ENCODE measurements around the gene PIK3R4. TPM values are rescaled to one million over a fixed set of nuclear protein-coding genes. Genes with fewer than 3 reads are reported as not detected.

The PIK3R4 gene
- total RNA-seq, 3 donors from 2014 or later, result 20.1 to 27.5 (median 23.6) TPM

DNA sequence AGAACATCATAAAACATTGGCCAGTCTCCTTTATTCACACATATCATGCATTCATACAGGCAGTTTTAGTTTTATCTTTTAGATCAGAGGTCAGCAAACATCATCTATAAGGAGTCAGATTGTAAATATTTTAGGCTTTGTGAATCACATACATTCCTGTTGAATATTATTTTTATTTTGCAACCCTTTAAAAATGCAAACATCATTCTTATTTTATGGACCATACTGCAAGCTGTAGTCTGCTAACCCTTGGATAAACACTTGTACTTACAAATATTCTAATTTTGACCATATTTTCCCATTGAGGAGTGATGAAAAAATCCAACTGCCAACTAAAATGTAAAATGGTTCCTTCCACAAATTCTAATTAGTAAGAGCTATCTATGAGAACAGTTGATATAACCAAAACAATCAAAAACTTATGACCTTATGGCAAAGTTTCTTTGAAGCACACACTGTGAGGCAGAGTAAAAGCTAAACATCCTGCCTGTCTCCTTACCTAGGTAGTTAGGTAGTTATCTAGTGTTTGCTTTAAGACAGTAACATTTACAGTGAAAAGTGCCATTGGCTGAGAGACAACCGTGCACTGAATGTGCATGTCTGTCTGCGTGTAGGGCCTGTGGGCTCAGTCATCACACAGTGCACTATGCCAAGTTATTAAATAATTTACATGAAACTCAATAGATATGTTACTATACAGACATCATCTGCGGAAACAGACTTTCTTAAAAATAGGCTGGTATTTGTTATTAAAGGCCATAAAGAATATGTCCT is 57.7 kb downstream of the PIK3R4 start:
- intact Hi-C loops (cut with DNase I, micrococcal nuclease), result no loop called here
- TF ChIP-seq, protein P1, sequence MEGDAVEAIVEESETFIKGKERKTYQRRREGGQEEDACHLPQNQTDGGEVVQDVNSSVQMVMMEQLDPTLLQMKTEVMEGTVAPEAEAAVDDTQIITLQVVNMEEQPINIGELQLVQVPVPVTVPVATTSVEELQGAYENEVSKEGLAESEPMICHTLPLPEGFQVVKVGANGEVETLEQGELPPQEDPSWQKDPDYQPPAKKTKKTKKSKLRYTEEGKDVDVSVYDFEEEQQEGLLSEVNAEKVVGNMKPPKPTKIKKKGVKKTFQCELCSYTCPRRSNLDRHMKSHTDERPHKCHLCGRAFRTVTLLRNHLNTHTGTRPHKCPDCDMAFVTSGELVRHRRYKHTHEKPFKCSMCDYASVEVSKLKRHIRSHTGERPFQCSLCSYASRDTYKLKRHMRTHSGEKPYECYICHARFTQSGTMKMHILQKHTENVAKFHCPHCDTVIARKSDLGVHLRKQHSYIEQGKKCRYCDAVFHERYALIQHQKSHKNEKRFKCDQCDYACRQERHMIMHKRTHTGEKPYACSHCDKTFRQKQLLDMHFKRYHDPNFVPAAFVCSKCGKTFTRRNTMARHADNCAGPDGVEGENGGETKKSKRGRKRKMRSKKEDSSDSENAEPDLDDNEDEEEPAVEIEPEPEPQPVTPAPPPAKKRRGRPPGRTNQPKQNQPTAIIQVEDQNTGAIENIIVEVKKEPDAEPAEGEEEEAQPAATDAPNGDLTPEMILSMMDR (IDR thresholded peaks at IDR 0.05), result no peak
- peaks cover 3% of the 10 kb centered on the region for H3K36me3 ChIP-seq (ENCODE audit: low read depth)
- no peak overlapping the region for H3K4me3 ChIP-seq
- no peak for DNase-seq
- no peak for ATAC-seq
- no peaks in the 10 kb centered on the region for H3K4me1 ChIP-seq (ENCODE audit: low read depth)
- H3K9me3 ChIP-seq, result no peaks in the 10 kb centered on the region

DNA sequence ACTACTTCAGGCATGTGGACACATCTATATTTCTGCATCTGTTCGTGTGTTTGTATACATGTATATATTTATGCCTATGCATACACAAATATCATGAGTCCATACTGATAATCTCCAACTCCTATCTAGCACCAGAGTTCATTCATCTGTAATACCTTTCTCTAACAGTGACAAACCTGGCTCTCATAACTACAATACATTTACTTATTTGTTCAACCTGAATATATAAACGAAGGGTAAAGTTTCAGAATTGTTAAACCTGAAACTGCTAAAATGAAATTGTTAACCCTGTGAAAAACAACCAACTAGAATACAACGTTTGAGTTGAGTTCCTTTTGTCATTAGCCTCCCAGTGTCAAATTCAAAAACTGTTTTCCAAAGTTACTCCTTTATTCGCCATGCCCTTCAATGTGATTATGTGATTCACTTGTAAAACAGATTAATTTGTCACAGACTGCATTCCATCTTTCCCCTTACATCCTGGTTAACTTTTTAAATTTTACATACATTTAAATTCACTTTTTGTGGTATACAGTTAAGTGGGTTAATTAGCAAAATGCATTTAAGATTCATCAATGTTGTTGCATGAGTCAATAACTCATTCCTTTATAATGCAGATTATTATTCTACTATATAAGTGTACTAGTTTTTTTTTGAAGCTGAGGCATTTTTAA is 58.5 kb downstream of the PIK3R4 start:
- intact Hi-C loops (cut with DNase I, micrococcal nuclease), result no loop called here
- Histone ChIP-seq H3K36me3 (ENCODE audit: low read depth) (peaks cover 7% of the 10 kb centered on the region), H3K9me3 (no peaks in the 10 kb centered on the region), H3K4me1 (ENCODE audit: low read depth) (no peaks in the 10 kb centered on the region), H3K4me3 (no peak overlapping the region)
- DNase-seq, result no peak
- TF ChIP-seq, protein P1 (IDR thresholded peaks at IDR 0.05), result no peak
- no peak for ATAC-seq

DNA sequence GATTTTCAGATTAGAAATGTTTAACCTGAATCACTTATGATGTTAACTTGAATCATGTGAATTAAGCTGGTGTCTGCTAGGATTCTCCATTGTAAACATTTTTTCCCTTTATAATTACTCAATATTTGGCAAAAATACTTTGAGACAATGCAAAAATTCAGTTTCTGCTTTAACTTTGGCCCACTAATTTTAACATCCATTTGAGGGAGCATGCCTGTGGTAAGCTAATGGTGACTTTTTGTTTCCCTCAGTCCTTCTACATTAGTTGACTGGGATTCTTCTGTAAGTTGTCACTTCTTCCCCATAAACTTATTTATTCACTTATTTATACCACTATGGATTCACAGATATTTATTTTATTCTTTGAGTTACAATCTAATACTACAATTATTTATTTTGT is 59.3 kb downstream of the PIK3R4 start:
- TF ChIP-seq, protein P1 (IDR thresholded peaks at IDR 0.05), result no peak
- no peaks in the 10 kb centered on the region for H3K9me3 ChIP-seq
- no peak for ATAC-seq
- DNase-seq, result no peak
- H3K4me3 ChIP-seq, result no peak overlapping the region
- peaks cover 7% of the 10 kb centered on the region for H3K36me3 ChIP-seq (ENCODE audit: low read depth)
- intact Hi-C loops (cut with DNase I, micrococcal nuclease), result no loop called here
- no peaks in the 10 kb centered on the region for H3K4me1 ChIP-seq (ENCODE audit: low read depth)

DNA sequence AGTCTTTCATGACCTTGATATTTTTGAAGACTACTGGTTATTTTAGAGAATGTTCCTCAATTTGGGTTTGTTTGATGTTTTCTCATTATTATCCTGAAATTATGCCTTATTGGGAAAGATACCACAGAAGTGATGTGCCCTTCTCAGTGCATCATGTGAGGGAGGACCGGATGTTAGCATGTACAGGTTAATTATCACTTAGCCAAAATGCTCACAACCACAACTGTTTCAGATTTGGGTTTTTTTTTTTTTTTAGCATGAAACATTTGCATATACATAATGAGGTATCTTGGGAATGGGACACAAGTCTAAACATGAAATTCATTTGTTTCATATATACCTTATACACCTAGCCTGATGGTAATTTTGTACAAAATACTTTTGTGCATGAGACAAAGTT is 59.8 kb downstream of the PIK3R4 start:
- no peak overlapping the region for H3K4me3 ChIP-seq
- TF ChIP-seq, protein P1 (IDR thresholded peaks at IDR 0.05), result no peak
- intact Hi-C loops (cut with DNase I, micrococcal nuclease), result no loop called here
- H3K4me1 ChIP-seq (ENCODE audit: low read depth), result no peaks in the 10 kb centered on the region
- H3K36me3 ChIP-seq (ENCODE audit: low read depth), result peaks cover 7% of the 10 kb centered on the region
- H3K9me3 ChIP-seq, result no peaks in the 10 kb centered on the region
- ATAC-seq (no peak), DNase-seq (no peak)

DNA sequence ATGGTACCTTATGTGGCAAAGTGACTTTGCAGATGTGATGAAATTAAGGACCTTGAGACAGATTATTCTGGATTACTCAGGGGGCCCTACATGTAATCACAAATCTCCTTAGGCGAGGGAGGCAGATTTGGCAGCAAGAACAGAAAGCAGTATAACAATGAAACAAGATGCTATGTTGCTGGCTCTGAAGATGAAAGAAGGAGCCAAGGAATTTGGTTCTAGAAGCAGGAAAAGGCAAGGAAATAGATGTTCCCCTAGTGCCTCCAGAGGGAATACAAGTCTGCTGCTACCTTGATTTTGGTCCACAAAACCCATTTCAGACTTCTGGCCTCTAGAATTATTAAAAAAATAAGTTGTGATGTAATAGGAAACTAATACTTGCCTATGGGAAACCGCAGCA is 64.5 kb downstream of the PIK3R4 start:
- no peaks in the 10 kb centered on the region for H3K9me3 ChIP-seq
- no peak for DNase-seq
- H3K4me3 ChIP-seq, result no peak overlapping the region
- ATAC-seq, result no peak
- TF ChIP-seq, protein P1 (IDR thresholded peaks at IDR 0.05), result no peak
- intact Hi-C loops (cut with DNase I, micrococcal nuclease), result no loop called here
- H3K36me3 ChIP-seq (ENCODE audit: low read depth), result peaks cover 7% of the 10 kb centered on the region
- no peaks in the 10 kb centered on the region for H3K4me1 ChIP-seq (ENCODE audit: low read depth)
